Neural cell (in vitro differentiated cells): ENCODE results near the gene C2orf69. TPM values are rescaled to one million over a fixed set of nuclear protein-coding genes. Genes with fewer than 3 reads are reported as not detected.

Experiments
- H2AFZ ChIP-seq: fragments of 200-600, 300-800 bp; sonication (generic), shearing (Covaris generic); 2 replicates; pipeline ENCODE4 v1.6.0; 2014; ENCODE audit warnings: low read depth, mild to moderate bottlenecking, antibody characterized with exemption, low read length, moderate library complexity
- H3F3A ChIP-seq: fragments of 200-600 bp; shearing (Covaris generic); 2 replicates; pipeline ENCODE4 v1.6.1; 2016; ENCODE audit warnings: mild to moderate bottlenecking, moderate library complexity, mixed read lengths, antibody characterized with exemption, low read length; ENCODE audit not compliant: insufficient read depth, poor library complexity, severe bottlenecking
- H3K27ac ChIP-seq: fragments of 200-600, 300-800 bp; sonication (generic), shearing (Covaris generic); 2 replicates; pipeline ENCODE4 v1.5.1; 2014; ENCODE audit warnings: mild to moderate bottlenecking, low read length, moderate library complexity
- H3K27me3 ChIP-seq: fragments of 300-800, 200-600 bp; sonication (generic), shearing (Covaris generic); 2 replicates; pipeline ENCODE4 v1.6.0; 2014; ENCODE audit warnings: mild to moderate bottlenecking, low read depth, low read length, moderate library complexity; ENCODE audit not compliant: insufficient read depth
- H3K36me3 ChIP-seq: fragments of 300-800, 200-600 bp; sonication (generic), shearing (Covaris generic); 2 replicates; pipeline ENCODE4 v1.5.1; 2014; ENCODE audit warnings: mild to moderate bottlenecking, antibody characterized with exemption, low read length, moderate library complexity; ENCODE audit not compliant: insufficient read depth
- H3K4me2 ChIP-seq: fragments of 300-800, 200-600 bp; sonication (generic), shearing (Covaris generic); 2 replicates; pipeline ENCODE4 v1.6.0; 2014; ENCODE audit warnings: mild to moderate bottlenecking, low read length
- H3K4me3 ChIP-seq: fragments of 300-800, 200-600 bp; sonication (generic), shearing (Covaris generic); 2 replicates; pipeline ENCODE4 v1.5.1; 2014; ENCODE audit warnings: mild to moderate bottlenecking, low read length, moderate library complexity
- H3K79me2 ChIP-seq: fragments of 200-600 bp; shearing (Covaris generic); replicated peaks from 2 replicates; pipeline ENCODE4 v1.6.0; 2014; ENCODE audit warnings: mild to moderate bottlenecking, low read length, moderate library complexity; ENCODE audit not compliant: insufficient read depth
- H3K9ac ChIP-seq: fragments of 300-800, 200-600 bp; sonication (generic), shearing (Covaris generic); 2 replicates; pipeline ENCODE4 v1.6.1; 2016; ENCODE audit warnings: mild to moderate bottlenecking, low read length, mixed read lengths
- H3K9me2 ChIP-seq: fragments of 200-600 bp; shearing (Covaris generic); 2 replicates; pipeline ENCODE4 v1.6.1; 2016; ENCODE audit warnings: mild to moderate bottlenecking, low read length, mixed read lengths; ENCODE audit not compliant: insufficient read depth
- H3K9me3 ChIP-seq: fragments of 200-600, 300-800 bp; sonication (generic), shearing (Covaris generic); 2 replicates; pipeline ENCODE4 v1.6.1; 2016; ENCODE audit warnings: mild to moderate bottlenecking, mixed run types, low read length, moderate library complexity, mixed read lengths
- H4K20me1 ChIP-seq: fragments of 200-600 bp; shearing (Covaris generic); 2 replicates; pipeline ENCODE4 v1.6.1; 2016; ENCODE audit warnings: mild to moderate bottlenecking, mixed run types; ENCODE audit not compliant: insufficient read depth
- CTCF ChIP-seq: fragments of 450-650 bp; IDR thresholded peaks from 2 replicates; pipeline ENCODE4 v1.5.1; 2014; ENCODE audit warnings: antibody characterized with exemption, mild to moderate bottlenecking, moderate library complexity; ENCODE audit not compliant: poor library complexity, severe bottlenecking
- EP300 ChIP-seq: fragments of 450-650 bp; conservative IDR thresholded peaks from 2 replicates; pipeline ENCODE4 v1.6.1; 2014; ENCODE audit warnings: antibody characterized with exemption, mild to moderate bottlenecking, moderate library complexity; ENCODE audit not compliant: poor library complexity, severe bottlenecking
- EZH2 ChIP-seq: fragments of 200-600, 300-800 bp; shearing (Covaris generic), sonication (generic); IDR thresholded peaks from 2 replicates; pipeline ENCODE4 v1.6.1; 2014; ENCODE audit warnings: antibody characterized with exemption, low read length, borderline replicate concordance, mild to moderate bottlenecking; ENCODE audit not compliant: insufficient read depth, poor library complexity, severe bottlenecking
- MXI1 ChIP-seq: fragments of 450-650 bp; conservative IDR thresholded peaks from 2 replicates; pipeline ENCODE4 v1.6.1; 2014; ENCODE audit warnings: antibody characterized with exemption, mild to moderate bottlenecking; ENCODE audit not compliant: poor library complexity, severe bottlenecking
- POLR2AphosphoS5 ChIP-seq: IDR thresholded peaks from 2 replicates; pipeline ENCODE4 v1.6.1; 2012
- RAD21 ChIP-seq: fragments of 450-650 bp; conservative IDR thresholded peaks from 2 replicates; pipeline ENCODE4 v1.6.1; 2014; ENCODE audit warnings: antibody characterized with exemption, mild to moderate bottlenecking, moderate library complexity
- REST ChIP-seq: IDR thresholded peaks from 2 replicates; pipeline ENCODE4 v1.6.1; 2012; ENCODE audit warnings: borderline replicate concordance
- SMC3 ChIP-seq: fragments of 450-650 bp; conservative IDR thresholded peaks from 2 replicates; pipeline ENCODE4 v1.6.1; 2014; ENCODE audit warnings: antibody characterized with exemption, mild to moderate bottlenecking, moderate library complexity; ENCODE audit not compliant: poor library complexity
- TAF1 ChIP-seq: IDR thresholded peaks from 2 replicates; pipeline ENCODE4 v1.6.1; 2012; ENCODE audit warnings: low read depth
- polyA plus RNA-seq: library from polyadenylated mRNA; depleted of rRNA; stranded (reverse); fragments of >200 nt; gene quantifications from 2 replicates; pipeline ENCODE4 v1.2.3, GENCODE V29; 2014

Gene C2orf69
- polyA plus RNA-seq, 1 donor from 2014 or later, result 17.3 TPM

GRCh38 chr2:199946836-199947235 is 35.7 kb downstream of the C2orf69 start:
- H4K20me1 ChIP-seq, result no peaks in the 10 kb centered on the region
- no peaks in the 10 kb centered on the region for H3K9me2 ChIP-seq
- H3K36me3 ChIP-seq, result peaks cover 4% of the 10 kb centered on the region
- TF ChIP-seq SMC3, result no peak
- no peak for TF ChIP-seq MXI1
- TF ChIP-seq EP300, result no peak
- no peak for TF ChIP-seq RAD21
- no peak for TF ChIP-seq POLR2AphosphoS5
- no peak for TF ChIP-seq CTCF
- TF ChIP-seq TAF1, result no peak
- no peak for TF ChIP-seq EZH2
- TF ChIP-seq REST, result no peak
- H3K9me3 ChIP-seq, result no peaks in the 10 kb centered on the region
- no peaks in the 10 kb centered on the region for H3K27me3 ChIP-seq
- no peak overlapping the region for H3K9ac ChIP-seq
- H3F3A ChIP-seq, result no peaks in the 10 kb centered on the region
- no peak overlapping the region for H3K27ac ChIP-seq
- H3K4me3 ChIP-seq, result no peak overlapping the region
- H2AFZ ChIP-seq, result no peak overlapping the region
- peaks cover 12% of the 10 kb centered on the region for H3K79me2 ChIP-seq
- H3K4me2 ChIP-seq, result no peak overlapping the region

DNA sequence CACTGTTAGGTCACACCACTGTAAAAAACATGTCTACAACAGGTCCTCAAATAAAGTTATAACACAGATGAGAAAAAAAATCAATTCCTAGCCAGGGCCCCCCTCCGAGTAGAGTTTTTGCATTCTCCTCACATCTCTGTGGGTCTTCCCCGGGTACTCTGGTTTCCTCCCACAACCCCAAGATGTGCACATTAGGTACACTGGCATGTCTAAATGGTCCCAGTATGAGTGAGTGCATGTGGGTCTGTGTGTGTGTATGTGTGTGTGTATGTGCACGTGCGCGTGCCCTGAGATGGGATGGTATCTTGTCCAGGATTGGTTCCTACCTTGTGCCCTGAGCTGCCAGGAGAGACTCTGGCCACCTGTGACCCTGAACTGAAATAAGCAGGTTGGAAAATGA is 39.3 kb downstream of the C2orf69 start:
- peaks cover 24% of the 10 kb centered on the region for H3K79me2 ChIP-seq
- H3K4me3 ChIP-seq, result no peak overlapping the region
- no peaks in the 10 kb centered on the region for H3K27me3 ChIP-seq
- H3K9ac ChIP-seq, result no peak overlapping the region
- H3K4me2 ChIP-seq, result no peak overlapping the region
- no peaks in the 10 kb centered on the region for H3F3A ChIP-seq
- H3K36me3 ChIP-seq, result peaks cover 4% of the 10 kb centered on the region
- no peak overlapping the region for H2AFZ ChIP-seq
- no peaks in the 10 kb centered on the region for H3K9me3 ChIP-seq
- H4K20me1 ChIP-seq, result no peaks in the 10 kb centered on the region
- no peaks in the 10 kb centered on the region for H3K9me2 ChIP-seq
- no peak for TF ChIP-seq TAF1
- no peak for TF ChIP-seq SMC3
- TF ChIP-seq MXI1, result no peak
- no peak for TF ChIP-seq POLR2AphosphoS5
- no peak for TF ChIP-seq EP300
- no peak for TF ChIP-seq CTCF
- no peak for TF ChIP-seq EZH2
- no peak for TF ChIP-seq RAD21
- TF ChIP-seq REST, result no peak
- H3K27ac ChIP-seq, result no peak overlapping the region
